ENCODE results near the gene CMIP. TPM values are rescaled to one million over a fixed set of nuclear protein-coding genes. Genes with fewer than 3 reads are reported as not detected.
A peak's percentile ranks its signal among the peaks of the same experiment; 100 is the strongest.

Gene CMIP
- total RNA-seq, 1 experiment from 2014 or later, result 53.6 TPM

DNA sequence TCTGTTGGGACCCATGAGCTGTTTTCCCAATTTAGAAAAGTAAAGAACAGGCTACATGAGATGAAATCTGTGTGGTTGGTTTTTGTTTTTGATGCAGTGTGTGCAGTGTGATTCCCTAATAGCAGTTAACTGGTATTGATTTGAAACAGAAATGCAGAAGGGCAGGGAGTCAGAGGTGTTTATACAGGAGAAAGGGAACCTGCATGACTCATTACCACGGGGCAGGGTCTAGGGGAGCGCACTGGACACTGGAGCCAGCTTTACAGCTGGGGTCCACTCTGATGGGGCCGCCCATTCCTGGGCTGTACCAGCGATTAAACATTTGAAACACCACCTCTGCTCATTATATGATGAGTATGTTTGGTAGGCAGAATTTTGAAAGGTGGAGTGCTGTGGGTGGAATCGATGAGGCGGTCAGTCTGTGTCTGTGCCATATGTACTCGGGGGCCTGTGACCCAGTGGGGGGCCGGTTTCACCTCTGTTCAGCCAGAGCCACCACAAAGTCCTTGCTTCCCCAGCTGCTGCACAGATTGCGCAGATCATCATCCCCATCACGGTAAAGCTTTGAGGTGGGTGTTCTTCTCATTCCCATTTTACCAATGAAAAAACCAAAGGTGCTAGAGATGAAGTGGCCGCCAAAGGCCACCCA lies 142.5 kb downstream of the CMIP start:
- peaks cover 57% of the 10 kb centered on the region for H3K4me1 Mint-ChIP-seq (ENCODE audit: insufficient read depth, unreplicated experiment)
- no peak for DNase-seq (ENCODE audit: unreplicated experiment)
- no peaks in the 10 kb centered on the region for H3K27me3 Mint-ChIP-seq (ENCODE audit: insufficient read depth, unreplicated experiment)
- H3K4me3 Mint-ChIP-seq (ENCODE audit: unreplicated experiment), result peak overlapping the region; percentile 51
- ChIA-PET CTCF (interaction anchor here (0.6 to 1.6 kb wide), 5 partner anchors 12 to 324 kb away, joined by 3 to 4 read pairs (median 3); no protein-coding TSS in a partner anchor), POLR2A (interaction anchor here (0.9 to 1.6 kb wide), 2 partner anchors 12 to 16 kb away, joined by 4 to 10 read pairs; no protein-coding TSS in a partner anchor)
- H3K9me3 Mint-ChIP-seq (ENCODE audit: unreplicated experiment), result no peaks in the 10 kb centered on the region
- TF ChIP-seq, protein P1, sequence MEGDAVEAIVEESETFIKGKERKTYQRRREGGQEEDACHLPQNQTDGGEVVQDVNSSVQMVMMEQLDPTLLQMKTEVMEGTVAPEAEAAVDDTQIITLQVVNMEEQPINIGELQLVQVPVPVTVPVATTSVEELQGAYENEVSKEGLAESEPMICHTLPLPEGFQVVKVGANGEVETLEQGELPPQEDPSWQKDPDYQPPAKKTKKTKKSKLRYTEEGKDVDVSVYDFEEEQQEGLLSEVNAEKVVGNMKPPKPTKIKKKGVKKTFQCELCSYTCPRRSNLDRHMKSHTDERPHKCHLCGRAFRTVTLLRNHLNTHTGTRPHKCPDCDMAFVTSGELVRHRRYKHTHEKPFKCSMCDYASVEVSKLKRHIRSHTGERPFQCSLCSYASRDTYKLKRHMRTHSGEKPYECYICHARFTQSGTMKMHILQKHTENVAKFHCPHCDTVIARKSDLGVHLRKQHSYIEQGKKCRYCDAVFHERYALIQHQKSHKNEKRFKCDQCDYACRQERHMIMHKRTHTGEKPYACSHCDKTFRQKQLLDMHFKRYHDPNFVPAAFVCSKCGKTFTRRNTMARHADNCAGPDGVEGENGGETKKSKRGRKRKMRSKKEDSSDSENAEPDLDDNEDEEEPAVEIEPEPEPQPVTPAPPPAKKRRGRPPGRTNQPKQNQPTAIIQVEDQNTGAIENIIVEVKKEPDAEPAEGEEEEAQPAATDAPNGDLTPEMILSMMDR (IDR thresholded peaks at IDR 0.05; ENCODE audit: unreplicated experiment), result no peak
- intact Hi-C loops (cut with micrococcal nuclease), result loop anchor here (1.0 to 10.0 kb wide), 2 partner anchors 141 to 182 kb away; no protein-coding TSS in a partner anchor
- H3K36me3 Mint-ChIP-seq (ENCODE audit: insufficient read depth, unreplicated experiment), result peaks cover 23% of the 10 kb centered on the region
- no TSS peak for BruUV-seq (replicated peaks)
- H3K27ac Mint-ChIP-seq (ENCODE audit: low read depth, unreplicated experiment), result peak overlapping the region; percentile 77

DNA sequence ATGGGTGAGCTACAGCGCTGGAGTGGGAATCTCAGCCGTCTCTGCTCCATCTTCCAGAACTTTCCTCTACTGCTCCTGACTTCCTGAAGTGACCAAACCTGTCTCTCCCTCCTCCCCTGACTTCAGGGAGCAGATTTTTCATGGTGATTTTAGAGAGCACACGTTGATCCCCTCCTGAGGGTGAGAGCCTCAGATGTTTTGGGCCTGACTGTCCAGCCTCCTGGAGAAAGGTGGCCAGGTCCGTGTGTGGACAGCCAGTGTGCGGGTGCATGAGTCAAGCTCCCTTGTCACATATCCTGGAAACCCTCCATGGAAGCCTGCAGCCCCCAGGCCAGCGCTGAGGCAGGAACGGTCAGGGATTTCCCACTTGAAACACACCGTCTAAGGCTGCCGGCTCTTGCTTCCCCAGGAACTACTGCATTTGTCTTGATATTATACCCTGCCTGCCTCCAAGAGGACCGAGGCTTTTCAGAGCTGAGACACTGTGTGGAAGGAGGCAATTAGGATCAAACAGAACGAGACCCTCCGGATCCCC lies 143.1 kb downstream of the CMIP start:
- TF ChIP-seq, protein P1 (IDR thresholded peaks at IDR 0.05; ENCODE audit: unreplicated experiment), result no peak
- Mint-ChIP-seq H3K27ac (ENCODE audit: low read depth, unreplicated experiment) (no peak overlapping the region), H3K36me3 (ENCODE audit: insufficient read depth, unreplicated experiment) (peaks cover 27% of the 10 kb centered on the region), H3K4me3 (ENCODE audit: unreplicated experiment) (no peak overlapping the region), H3K4me1 (ENCODE audit: insufficient read depth, unreplicated experiment) (peaks cover 53% of the 10 kb centered on the region), H3K27me3 (ENCODE audit: insufficient read depth, unreplicated experiment) (no peaks in the 10 kb centered on the region), H3K9me3 (ENCODE audit: unreplicated experiment) (no peaks in the 10 kb centered on the region)
- ChIA-PET POLR2A (interaction anchor here (0.9 to 1.6 kb wide), 2 partner anchors 11 to 15 kb away, joined by 4 to 10 read pairs; no protein-coding TSS in a partner anchor), CTCF (interaction anchor here (0.6 to 1.6 kb wide), 2 partner anchors 11 to 325 kb away, joined by 3 to 4 read pairs; no protein-coding TSS in a partner anchor)
- DNase-seq (ENCODE audit: unreplicated experiment), result no peak
- no TSS peak for BruUV-seq (replicated peaks)
- intact Hi-C loops (cut with micrococcal nuclease), result loop anchor here (10.0 kb wide), 1 partner anchor 183 kb away; no protein-coding TSS in a partner anchor

DNA sequence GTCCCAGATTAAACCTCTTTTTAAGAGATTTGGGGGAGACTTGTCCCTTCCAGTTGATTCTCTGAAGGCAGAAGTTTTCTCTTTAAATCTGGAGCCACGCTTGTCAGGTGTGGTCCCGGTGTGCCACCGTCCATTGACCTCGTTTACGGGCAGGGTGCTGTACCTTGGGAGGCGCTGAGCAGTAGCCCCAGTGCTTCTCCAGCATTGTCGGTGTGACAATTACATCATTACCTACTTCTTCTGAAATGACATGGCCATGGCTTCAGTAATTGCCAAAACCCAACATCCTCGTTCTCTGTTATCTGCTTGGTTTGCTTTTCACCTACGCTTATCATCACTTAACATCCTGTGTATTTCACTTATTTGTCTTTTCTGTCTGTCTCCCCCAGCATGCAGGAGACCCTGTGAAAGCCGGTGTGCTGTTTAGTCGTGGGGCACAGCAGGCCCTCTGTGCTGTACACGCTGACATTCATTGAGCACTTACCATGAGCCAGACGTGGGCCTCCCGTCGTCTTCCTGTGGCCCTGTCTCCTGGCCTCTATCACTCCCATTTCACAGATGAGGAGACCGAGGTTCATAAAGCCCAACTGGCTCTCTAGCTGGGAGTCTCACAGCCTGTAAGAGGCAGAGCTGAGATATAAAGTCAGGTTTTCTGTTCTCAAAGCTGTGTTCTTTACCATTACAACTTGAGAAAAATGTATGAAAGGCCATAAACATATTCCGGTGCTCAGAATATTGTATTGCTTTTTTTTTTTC lies 143.9 kb downstream of the CMIP start:
- no TSS peak for BruUV-seq (replicated peaks)
- H3K36me3 Mint-ChIP-seq (ENCODE audit: insufficient read depth, unreplicated experiment), result peaks cover 27% of the 10 kb centered on the region
- no peaks in the 10 kb centered on the region for H3K27me3 Mint-ChIP-seq (ENCODE audit: insufficient read depth, unreplicated experiment)
- no peak overlapping the region for H3K4me3 Mint-ChIP-seq (ENCODE audit: unreplicated experiment)
- H3K4me1 Mint-ChIP-seq (ENCODE audit: insufficient read depth, unreplicated experiment), result peaks cover 45% of the 10 kb centered on the region
- TF ChIP-seq, protein P1 (IDR thresholded peaks at IDR 0.05; ENCODE audit: unreplicated experiment), result no peak
- intact Hi-C loops (cut with micrococcal nuclease), result loop anchor here (10.0 kb wide), 1 partner anchor 184 kb away; no protein-coding TSS in a partner anchor
- DNase-seq (ENCODE audit: unreplicated experiment), result no peak
- ChIA-PET POLR2A (interaction anchor here (1.6 kb wide), 1 partner anchor 10 kb away, joined by 10 read pairs; no protein-coding TSS in a partner anchor), CTCF (interaction anchor here (0.6 kb wide), 1 partner anchor 142 kb away, joined by 4 read pairs; no protein-coding TSS in a partner anchor)
- H3K27ac Mint-ChIP-seq (ENCODE audit: low read depth, unreplicated experiment), result peak overlapping the region; percentile 42
- H3K9me3 Mint-ChIP-seq (ENCODE audit: unreplicated experiment), result no peaks in the 10 kb centered on the region
